ENCODE results near the gene SCN11A.

DNA sequence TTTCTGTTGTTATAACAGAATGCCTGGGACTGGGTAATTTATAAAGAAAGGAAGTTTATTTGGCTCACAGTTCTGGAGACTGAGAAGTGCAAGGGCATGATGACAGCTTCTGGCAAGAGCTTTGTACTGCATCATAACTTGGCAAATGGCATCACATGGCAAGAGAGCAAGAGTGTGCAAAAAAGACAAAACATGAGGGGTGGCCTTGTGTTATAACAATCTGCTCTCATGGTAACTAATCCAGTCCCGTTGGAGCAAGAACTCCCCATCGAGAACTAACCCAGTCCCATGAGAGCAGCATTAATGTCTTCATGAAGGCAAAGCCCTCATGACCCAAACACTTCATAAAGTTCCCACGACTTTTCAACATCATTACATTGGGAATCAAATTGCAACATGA, 23.2 kb downstream of the SCN11A start:
- TF ChIP-seq, protein P1, sequence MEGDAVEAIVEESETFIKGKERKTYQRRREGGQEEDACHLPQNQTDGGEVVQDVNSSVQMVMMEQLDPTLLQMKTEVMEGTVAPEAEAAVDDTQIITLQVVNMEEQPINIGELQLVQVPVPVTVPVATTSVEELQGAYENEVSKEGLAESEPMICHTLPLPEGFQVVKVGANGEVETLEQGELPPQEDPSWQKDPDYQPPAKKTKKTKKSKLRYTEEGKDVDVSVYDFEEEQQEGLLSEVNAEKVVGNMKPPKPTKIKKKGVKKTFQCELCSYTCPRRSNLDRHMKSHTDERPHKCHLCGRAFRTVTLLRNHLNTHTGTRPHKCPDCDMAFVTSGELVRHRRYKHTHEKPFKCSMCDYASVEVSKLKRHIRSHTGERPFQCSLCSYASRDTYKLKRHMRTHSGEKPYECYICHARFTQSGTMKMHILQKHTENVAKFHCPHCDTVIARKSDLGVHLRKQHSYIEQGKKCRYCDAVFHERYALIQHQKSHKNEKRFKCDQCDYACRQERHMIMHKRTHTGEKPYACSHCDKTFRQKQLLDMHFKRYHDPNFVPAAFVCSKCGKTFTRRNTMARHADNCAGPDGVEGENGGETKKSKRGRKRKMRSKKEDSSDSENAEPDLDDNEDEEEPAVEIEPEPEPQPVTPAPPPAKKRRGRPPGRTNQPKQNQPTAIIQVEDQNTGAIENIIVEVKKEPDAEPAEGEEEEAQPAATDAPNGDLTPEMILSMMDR (IDR thresholded peaks at IDR 0.05), result no peak
- no peak for TF ChIP-seq POLR2A (IDR thresholded peaks at IDR 0.05)

Measured in upper lobe of left lung (tissue), 4 donors.